Bronchial epithelial cell (primary cell): ENCODE data around the gene ZNF24. TPM values are rescaled to one million over a fixed set of nuclear protein-coding genes. Genes with fewer than 3 reads are reported as not detected.
A peak's percentile ranks its signal among the peaks of the same experiment; 100 is the strongest.

ENCODE experiments used
- DNase-seq: peaks from one replicate; pipeline ENCODE4 v3.0.0-alpha.2; 2010; ENCODE audit warnings: low read depth
- FAIRE-seq: peaks from 2 replicates; lab custom pipeline; 2011; peaks lifted over from hg19 to GRCh38; lab: Jason Lieb, UNC
- H3K27me3 ChIP-seq: 2 replicates; pipeline ENCODE4 v1.5.1; 2011; ENCODE audit warnings: low read length; ENCODE audit not compliant: control insufficient read depth, insufficient read depth
- H3K36me3 ChIP-seq: 2 replicates; pipeline ENCODE4 v1.5.1; 2011; ENCODE audit warnings: low read length; ENCODE audit not compliant: control insufficient read depth, insufficient read depth
- H3K4me3 ChIP-seq: 2 replicates; pipeline ENCODE4 v1.5.1; 2011; ENCODE audit warnings: mild to moderate bottlenecking, low read depth, low read length, control low read depth
- CTCF ChIP-seq: IDR thresholded peaks from 2 replicates; pipeline ENCODE4 v1.5.1; 2011; ENCODE audit warnings: mild to moderate bottlenecking, moderate library complexity, low read length, control low read depth, inconsistent platforms; ENCODE audit not compliant: insufficient read depth, severe bottlenecking
- total RNA-seq: library from RNA; depleted of rRNA; stranded (reverse); fragments of >200 nt; gene quantifications from 2 replicates; pipeline ENCODE4 v1.2.1, GENCODE V29; 2014

The ZNF24 gene
- total RNA-seq, 1 donor from 2014 or later, result 32.9 TPM

- TF ChIP-seq CTCF, result no peak
- no peak for DNase-seq
- no peak for FAIRE-seq
These were observed 708 bp downstream of the ZNF24 start for GRCh38 chr18:35343488-35343935.

GRCh38 chr18:35337286-35337685 is 6.9 kb downstream of the ZNF24 start:
- Histone ChIP-seq H3K27me3 (no peaks in the 10 kb centered on the region), H3K36me3 (peaks cover 23% of the 10 kb centered on the region), H3K4me3 (no peak overlapping the region)
- FAIRE-seq, result no peak
- DNase-seq, result no peak
- no peak for TF ChIP-seq CTCF

More at GRCh38 chr18:35343488-35343935, 708 bp downstream of the ZNF24 start:
- no peaks in the 10 kb centered on the region for H3K27me3 ChIP-seq
- peak overlapping the region; percentile 84 for H3K4me3 ChIP-seq
- peaks cover 13% of the 10 kb centered on the region for H3K36me3 ChIP-seq

- Histone ChIP-seq H3K27me3 (no peaks in the 10 kb centered on the region), H3K4me3 (no peak overlapping the region), H3K36me3 (peaks cover 21% of the 10 kb centered on the region)
- no peak for TF ChIP-seq CTCF
- FAIRE-seq (no peak), DNase-seq (no peak)
These were observed 8.4 kb downstream of the ZNF24 start for GRCh38 chr18:35335866-35336265.

GRCh38 chr18:35334821-35335220 is 9.4 kb downstream of the ZNF24 start:
- no peak for FAIRE-seq
- Histone ChIP-seq H3K4me3 (no peak overlapping the region), H3K36me3 (peaks cover 16% of the 10 kb centered on the region), H3K27me3 (no peaks in the 10 kb centered on the region)
- peak; percentile 69 for DNase-seq
- TF ChIP-seq CTCF, result no peak

- H3K4me3 ChIP-seq, result no peak overlapping the region
- DNase-seq, result no peak
- H3K36me3 ChIP-seq, result peaks cover 12% of the 10 kb centered on the region
- no peak for FAIRE-seq
- TF ChIP-seq CTCF, result no peak
- H3K27me3 ChIP-seq, result no peaks in the 10 kb centered on the region
These were observed 10.0 kb downstream of the ZNF24 start for GRCh38 chr18:35334212-35334611.
